Peyer's patch (tissue), 4 donors: Measurements from ENCODE around the gene COL20A1. TPM values are rescaled to one million over a fixed set of nuclear protein-coding genes. Genes with fewer than 3 reads are reported as not detected.

Experiments used
- DNase-seq, 3 donors: peaks; one replicate each; pipeline ENCODE4 v3.0.0-alpha.2; 2017 to 2019
- H3K27ac ChIP-seq, 4 donors: fragments of 200-600 bp; sonication (generic); one replicate each; pipeline ENCODE4 v1.5.1; 2016 to 2019
- H3K27me3 ChIP-seq, 2 donors: fragments of 200-600 bp; sonication (generic); one replicate each; pipeline ENCODE4 v1.5.1; 2019
- H3K36me3 ChIP-seq, 3 donors: fragments of 200-600 bp; sonication (generic); one replicate each; pipeline ENCODE4 v1.5.1; 2016 to 2019
- H3K4me1 ChIP-seq, 4 donors: fragments of 200-600 bp; sonication (generic); one replicate each; pipeline ENCODE4 v1.5.1; 2016 to 2019
- H3K4me3 ChIP-seq, 4 donors: fragments of 200-600 bp; sonication (generic); 1 replicate in 3 of 4; 2 replicates in 1 of 4; pipeline ENCODE4 v1.5.1; 2016 to 2019; ENCODE audit warnings: mild to moderate bottlenecking in 1 of 4
- H3K9me3 ChIP-seq, 4 donors: fragments of 200-600 bp; sonication (generic); one replicate each; pipeline ENCODE4 v1.5.1; 2016 to 2019; ENCODE audit warnings: mild to moderate bottlenecking in 1 of 4
- CTCF ChIP-seq, 6 experiments: fragments of 450-650 bp in 4 of 6; fragments of 200-600 bp in 2 of 6; sonication (generic) in 1 of 6; IDR thresholded peaks; one replicate each; pipeline ENCODE4 v1.5.1; 2017 to 2019; ENCODE audit warnings: antibody characterized with exemption in 6 of 6, mild to moderate bottlenecking in 3 of 6, moderate library complexity in 1 of 6
- POLR2A ChIP-seq, 2 donors: fragments of 450-650 bp; IDR thresholded peaks; one replicate each; pipeline ENCODE4 v1.5.1; 2017; ENCODE audit warnings: antibody characterized with exemption in 2 of 2, mild to moderate bottlenecking in 2 of 2, moderate library complexity in 2 of 2
- total RNA-seq, 4 donors: library from RNA; depleted of rRNA; stranded (reverse); fragments of >200 nt; gene quantifications; one replicate each; pipeline ENCODE4 v1.1.0, GENCODE V29; 2016

COL20A1 gene
- total RNA-seq, 4 donors from 2014 or later, result not detected

DNA sequence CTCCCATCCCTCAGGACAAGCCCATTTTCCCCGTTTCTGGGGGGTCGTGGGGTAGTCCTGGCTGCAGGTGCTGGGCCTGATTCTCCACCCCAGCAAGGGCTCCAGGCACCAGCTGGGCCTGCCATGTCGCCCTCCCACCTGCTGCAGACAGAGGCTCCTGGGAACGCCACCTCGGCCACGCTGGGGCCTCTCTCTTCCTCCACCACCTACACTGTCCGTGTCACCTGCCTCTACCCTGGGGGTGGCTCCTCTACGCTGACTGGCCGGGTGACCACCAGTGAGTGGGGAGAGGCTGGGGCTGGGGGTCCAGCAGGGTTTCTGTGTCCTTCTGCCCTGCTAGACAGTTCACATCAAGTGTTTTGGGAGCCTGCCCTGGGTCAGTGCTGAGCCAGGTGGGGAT lies 19.3 kb downstream of the COL20A1 start:
- no peak for TF ChIP-seq POLR2A (IDR thresholded peaks at IDR 0.05)
- no peak for DNase-seq
- Histone ChIP-seq H3K27me3 (no peaks in the 10 kb centered on the region), H3K4me3 (no peak overlapping the region), H3K4me1 (no peaks in the 10 kb centered on the region), H3K36me3 (no peaks in the 10 kb centered on the region), H3K9me3 (no peaks in the 10 kb centered on the region), H3K27ac (no peak overlapping the region)

GRCh38 chr20:63312690-63313348 lies 19.8 kb downstream of the COL20A1 start:
- TF ChIP-seq POLR2A (IDR thresholded peaks at IDR 0.05), result no peak
- no peak for TF ChIP-seq CTCF (IDR thresholded peaks at IDR 0.05)
- no peak overlapping the region for H3K27ac ChIP-seq
- no peak for DNase-seq
- no peaks in the 10 kb centered on the region for H3K4me1 ChIP-seq
- H3K4me3 ChIP-seq, result no peak overlapping the region
- no peaks in the 10 kb centered on the region for H3K27me3 ChIP-seq
- no peaks in the 10 kb centered on the region for H3K36me3 ChIP-seq
- no peaks in the 10 kb centered on the region for H3K9me3 ChIP-seq

- DNase-seq, result no peak
- no peaks in the 10 kb centered on the region for H3K27me3 ChIP-seq
- no peaks in the 10 kb centered on the region for H3K4me1 ChIP-seq
- no peaks in the 10 kb centered on the region for H3K36me3 ChIP-seq
- H3K4me3 ChIP-seq, result no peak overlapping the region
- TF ChIP-seq POLR2A (IDR thresholded peaks at IDR 0.05) (no peak), CTCF (IDR thresholded peaks at IDR 0.05) (no peak)
- no peak overlapping the region for H3K27ac ChIP-seq
- H3K9me3 ChIP-seq, result no peaks in the 10 kb centered on the region
These were observed 20.5 kb downstream of the COL20A1 start for GRCh38 chr20:63313349-63314014.

DNA sequence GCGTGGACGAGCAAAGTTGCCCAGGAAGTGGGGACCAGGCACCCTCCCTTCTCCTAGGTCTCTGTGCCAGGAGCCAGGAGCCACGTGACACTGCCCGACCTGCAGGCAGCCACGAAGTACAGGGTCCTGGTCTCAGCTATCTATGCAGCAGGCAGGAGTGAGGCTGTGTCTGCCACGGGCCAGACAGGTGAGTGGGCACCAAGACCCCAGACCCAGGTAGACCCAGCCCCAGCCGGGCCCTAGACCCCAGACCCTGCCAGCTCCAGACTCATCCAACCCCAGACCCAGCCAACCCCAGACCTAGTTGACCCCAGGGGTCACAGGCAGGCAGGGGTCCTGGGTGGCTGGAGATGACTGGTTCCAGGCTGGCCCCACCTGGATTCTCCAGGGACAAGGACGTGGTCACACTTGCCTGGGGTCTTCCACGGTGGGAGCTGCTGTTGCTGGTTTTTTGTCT lies 21.1 kb downstream of the COL20A1 start:
- no peaks in the 10 kb centered on the region for H3K36me3 ChIP-seq
- H3K27ac ChIP-seq, result no peak overlapping the region
- DNase-seq, result no peak
- no peaks in the 10 kb centered on the region for H3K27me3 ChIP-seq
- TF ChIP-seq CTCF (IDR thresholded peaks at IDR 0.05) (no peak), POLR2A (IDR thresholded peaks at IDR 0.05) (no peak)
- H3K9me3 ChIP-seq, result no peaks in the 10 kb centered on the region
- no peaks in the 10 kb centered on the region for H3K4me1 ChIP-seq
- no peak overlapping the region for H3K4me3 ChIP-seq

GRCh38 chr20:63314566-63315239 lies 21.7 kb downstream of the COL20A1 start:
- H3K9me3 ChIP-seq, result no peaks in the 10 kb centered on the region
- no peaks in the 10 kb centered on the region for H3K36me3 ChIP-seq

More at GRCh38 chr20:63314566-63315239, 21.7 kb downstream of the COL20A1 start:
- DNase-seq, result no peak
- TF ChIP-seq CTCF (IDR thresholded peaks at IDR 0.05) (no peak), POLR2A (IDR thresholded peaks at IDR 0.05) (no peak)
- no peaks in the 10 kb centered on the region for H3K4me1 ChIP-seq
- no peak overlapping the region for H3K27ac ChIP-seq
- no peak overlapping the region for H3K4me3 ChIP-seq
- H3K27me3 ChIP-seq, result no peaks in the 10 kb centered on the region
